Measurements from ENCODE around the gene C1orf87.
"Not testable (repeated sequence)": the region's sequence is repeated elsewhere in the genome, so short reads cannot be mapped to it uniquely, and the experiment has no call there.

Gene C1orf87

DNA sequence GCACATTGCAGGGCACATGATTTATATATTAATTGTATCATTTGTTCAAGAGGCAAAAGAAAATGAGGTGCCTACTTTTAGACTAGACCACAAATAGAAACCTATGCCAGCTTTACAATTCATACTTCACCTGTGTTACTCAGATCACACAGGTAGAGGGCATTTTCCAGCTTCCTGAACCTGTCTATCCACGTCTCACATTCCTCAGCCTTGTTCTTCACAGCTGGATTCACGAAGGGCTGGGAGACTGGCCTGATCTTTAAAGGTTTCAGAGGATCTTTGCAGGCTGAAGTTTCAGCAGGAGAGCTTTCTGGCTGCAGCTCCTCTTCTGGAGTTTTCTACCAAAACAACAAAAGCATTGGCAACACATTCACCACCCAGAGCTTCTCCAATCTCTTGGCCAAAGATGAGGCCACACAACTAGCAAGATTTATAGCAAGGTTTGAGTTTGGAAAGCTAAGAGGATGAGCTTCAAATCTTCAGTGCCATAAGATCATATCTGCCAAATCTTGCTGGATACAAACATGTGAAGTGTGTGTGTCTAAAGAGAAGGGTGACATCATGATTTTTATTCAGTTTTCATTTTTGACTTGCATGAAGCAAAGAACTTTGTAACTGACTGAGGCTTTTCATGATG is 76.0 kb downstream of the C1orf87 start:
- in situ Hi-C loops (cut with HindIII; ENCODE audit: low sequenced_read_pairs) = no loop called here

DNA sequence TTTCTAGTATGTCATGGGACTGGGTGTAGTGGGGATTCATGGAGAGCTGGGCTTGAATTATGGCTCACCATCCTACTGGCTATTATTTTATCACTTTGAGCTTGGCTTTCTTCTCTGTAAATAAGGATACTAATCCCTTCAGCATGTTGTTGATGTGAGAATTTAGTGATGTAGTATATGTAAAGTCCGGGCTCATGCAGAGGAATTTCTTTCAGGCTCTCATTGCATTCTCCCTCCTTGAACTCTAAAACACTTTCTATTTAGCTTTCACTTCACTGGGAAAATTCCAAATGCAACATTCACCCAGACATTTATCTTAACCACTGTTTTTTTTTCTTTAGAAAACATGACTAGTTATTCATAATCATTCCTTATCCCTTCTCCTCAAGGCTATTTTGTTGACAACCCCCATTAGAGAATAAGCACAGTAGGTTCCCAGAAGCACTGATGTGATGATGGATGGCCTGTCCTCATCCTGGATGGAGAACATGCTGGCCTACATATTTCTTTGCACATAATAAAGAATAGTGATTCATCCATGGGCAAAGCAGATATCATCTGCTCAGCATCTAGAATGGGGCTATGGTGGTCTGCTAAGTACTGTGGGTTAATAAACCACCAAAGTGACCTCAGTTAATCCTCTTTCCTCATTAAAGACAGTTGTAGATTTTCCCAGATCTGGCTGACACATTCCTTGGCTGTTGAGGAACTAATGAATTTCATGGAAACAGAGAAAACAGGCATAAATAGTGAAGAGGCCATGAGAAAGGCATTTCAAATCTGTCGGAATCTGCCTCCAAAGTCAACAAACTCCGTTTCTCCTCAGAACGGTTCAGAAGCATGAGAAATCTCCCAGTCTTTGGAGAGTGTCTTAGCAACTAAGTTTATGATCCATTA is 79.0 kb downstream of the C1orf87 start:
- in situ Hi-C loops (cut with HindIII; ENCODE audit: low sequenced_read_pairs) = no loop called here

DNA sequence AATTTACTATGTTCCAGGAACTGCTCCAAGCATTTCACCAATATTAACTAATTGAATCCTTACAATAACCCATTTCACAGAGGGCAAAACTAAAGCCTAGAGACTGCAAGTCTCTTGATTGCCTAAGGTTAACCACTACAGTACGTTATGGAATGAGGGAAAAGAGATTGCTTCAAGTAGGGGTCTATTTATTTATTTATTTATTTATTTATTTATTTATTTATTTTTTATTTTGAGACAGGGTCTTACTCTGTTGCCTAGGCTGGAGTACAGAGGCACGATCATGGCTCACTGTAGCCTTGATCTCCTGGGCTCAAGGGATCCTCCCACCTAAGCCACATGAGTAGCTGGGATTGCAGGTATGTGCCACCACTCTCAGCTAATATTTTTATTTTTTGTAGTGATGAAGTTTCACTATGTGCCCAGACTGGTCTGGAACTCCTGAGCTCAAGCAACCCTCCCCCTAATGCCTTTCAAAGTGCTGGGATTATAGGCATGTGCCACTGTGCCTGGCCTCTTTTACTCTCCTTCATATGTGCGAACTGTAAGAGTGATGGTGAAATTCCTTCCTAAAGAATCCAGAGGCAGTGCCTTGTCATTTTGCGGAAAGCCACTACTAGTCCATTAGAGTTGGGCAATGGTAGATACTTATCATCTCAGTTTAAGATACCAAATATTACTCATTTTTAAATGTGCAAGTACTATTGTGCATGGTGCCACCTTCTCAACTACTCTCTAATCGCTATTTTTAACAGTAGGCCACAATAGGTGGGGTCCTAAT is 81.3 kb downstream of the C1orf87 start:
- in situ Hi-C loops (cut with HindIII; ENCODE audit: low sequenced_read_pairs) = no loop called here

DNA sequence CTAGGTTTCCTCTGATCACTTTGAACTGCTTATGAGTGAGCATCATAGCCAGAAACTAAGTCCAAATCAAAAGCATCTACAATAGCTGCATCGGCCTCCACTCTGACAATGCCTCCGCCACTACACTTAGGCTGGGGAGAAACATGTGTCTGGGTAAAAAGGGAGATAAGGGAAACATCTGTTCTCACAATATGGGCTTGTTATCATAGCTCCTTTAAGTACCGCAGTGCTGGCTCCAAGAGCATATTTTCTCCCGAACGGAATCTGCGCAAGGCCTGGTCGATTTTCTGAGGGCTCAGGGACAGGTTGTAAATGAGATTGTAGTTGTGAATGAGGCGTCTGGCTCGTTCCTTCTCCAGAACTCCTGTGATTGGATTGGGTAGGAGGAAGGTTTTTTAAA is 83.1 kb downstream of the C1orf87 start:
- in situ Hi-C loops (cut with HindIII; ENCODE audit: low sequenced_read_pairs) = no loop called here

DNA sequence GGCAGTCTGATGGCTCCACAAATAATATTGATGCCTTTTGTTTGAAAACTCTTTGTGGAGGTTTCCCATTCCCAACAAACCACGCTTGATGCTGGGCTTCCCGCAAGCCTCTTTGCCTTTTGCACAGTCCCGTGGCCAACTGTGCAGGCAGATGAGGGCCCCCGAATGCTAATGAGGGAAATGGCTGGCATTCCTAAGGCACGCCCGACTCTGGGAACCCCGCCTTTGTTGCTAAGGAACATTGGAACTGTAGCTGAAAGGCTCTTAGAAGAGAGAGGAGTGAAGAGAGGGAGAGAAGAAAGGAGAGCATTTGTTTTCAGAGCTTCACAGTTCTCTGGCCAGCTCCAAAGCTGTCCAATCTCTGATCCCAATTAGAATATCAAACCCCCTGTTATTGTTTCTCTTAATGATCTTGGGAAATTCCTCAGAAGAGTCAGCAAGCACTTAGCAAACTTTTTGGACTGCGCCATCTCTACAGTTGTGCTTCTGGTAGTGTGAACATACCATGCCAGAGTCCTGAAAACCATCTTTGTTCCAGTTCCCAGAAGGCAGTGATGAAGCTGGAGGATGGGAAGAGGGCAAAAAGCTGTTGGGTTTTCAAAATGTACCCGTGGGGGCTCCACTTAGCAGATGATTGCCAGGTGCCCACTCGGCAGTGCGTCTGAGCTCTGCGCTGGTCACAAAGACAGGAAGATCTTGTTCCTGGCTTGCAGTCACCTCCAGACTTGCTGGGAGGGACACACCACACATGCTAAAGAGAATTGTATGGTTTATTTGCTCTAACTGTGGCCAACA is 86.9 kb downstream of the C1orf87 start:
- in situ Hi-C loops (cut with HindIII; ENCODE audit: low sequenced_read_pairs) = no loop called here

DNA sequence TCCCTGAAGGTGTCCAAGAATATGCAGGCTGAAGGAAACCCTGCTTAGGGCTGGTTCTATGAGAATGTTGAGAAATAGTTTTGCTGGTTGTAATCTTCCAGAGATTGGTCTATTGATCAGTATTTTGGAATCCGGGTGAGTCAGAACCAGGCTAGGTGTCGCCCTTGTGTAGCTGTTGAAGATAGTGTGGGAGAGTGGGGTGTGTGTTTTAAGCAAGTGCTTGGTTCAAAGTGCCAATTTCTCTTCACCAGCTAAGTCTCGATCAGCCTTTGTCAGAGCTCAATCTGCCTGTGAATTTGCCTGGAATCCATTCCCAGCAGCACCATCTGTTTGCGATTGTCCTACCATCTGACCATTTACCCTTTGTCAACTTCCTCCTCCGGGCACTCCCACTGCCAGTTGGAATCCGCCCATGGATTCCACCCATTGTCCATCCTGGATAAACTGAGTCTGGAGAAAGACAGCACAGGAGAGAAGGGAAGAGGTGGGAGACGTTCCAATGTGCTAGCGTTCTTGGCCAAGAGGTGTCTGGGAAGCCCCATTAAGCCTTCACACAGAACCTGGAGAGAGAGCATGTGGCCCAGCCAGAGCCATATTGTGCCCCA is 87.6 kb downstream of the C1orf87 start:
- in situ Hi-C loops (cut with HindIII; ENCODE audit: low sequenced_read_pairs) = no loop called here

DNA sequence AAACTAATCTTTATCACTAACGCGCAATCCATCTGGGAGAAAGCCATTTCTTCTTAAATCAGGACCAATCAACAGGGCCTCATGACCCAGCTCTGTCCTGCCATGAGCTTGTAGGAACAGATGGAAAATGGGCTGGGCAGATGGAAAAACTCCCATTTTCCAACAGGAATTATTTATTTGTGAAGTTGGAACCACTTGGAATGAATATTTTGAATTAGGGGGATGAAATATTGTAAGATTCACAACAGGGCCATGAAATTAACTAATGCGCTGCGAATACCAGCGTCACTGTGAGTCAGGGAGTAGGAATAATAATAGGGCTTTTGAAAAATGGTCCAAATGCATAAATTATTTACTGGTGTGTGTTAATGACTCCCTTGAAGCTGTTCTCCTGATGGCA is 93.9 kb downstream of the C1orf87 start:
- in situ Hi-C loops (cut with HindIII; ENCODE audit: low sequenced_read_pairs) = no loop called here

DNA sequence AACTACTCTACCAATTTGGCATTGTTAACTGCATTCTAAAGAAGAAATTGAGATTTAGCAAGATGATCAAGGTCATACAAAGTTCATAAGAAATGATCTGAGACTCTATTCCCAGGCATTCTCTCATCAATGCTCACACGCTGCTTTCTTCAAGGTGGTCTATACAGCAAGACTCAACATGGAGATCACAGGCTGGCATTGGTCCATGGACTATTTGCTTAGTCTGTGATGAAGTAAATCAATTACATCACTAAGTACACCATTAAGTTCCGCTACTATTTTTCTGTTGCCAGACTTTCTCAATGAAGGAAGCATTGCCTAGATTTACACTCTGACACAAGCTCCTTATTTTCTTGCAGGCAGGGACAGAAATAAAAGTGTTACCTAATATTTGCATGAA is 95.1 kb downstream of the C1orf87 start:
- in situ Hi-C loops (cut with HindIII; ENCODE audit: low sequenced_read_pairs) = no loop called here

DNA sequence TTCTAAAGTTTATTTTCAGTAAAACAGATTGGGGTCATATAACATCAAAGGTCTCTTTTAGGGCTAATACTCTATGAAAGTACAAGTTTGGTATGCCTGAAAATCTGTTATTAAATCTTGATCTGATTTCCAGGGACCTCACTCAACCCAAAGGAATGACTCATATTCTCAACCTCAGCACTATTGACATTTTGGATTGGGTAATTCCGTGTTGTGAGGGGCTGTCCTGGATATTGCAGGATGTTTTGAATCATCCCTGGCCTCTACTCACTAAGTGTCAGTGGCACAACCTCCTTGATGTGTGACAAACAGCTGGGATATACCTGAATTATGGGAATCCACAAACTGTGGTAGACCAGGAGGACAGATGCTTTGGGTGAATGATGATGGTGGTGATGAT is 95.5 kb downstream of the C1orf87 start:
- in situ Hi-C loops (cut with HindIII; ENCODE audit: low sequenced_read_pairs) = no loop called here

DNA sequence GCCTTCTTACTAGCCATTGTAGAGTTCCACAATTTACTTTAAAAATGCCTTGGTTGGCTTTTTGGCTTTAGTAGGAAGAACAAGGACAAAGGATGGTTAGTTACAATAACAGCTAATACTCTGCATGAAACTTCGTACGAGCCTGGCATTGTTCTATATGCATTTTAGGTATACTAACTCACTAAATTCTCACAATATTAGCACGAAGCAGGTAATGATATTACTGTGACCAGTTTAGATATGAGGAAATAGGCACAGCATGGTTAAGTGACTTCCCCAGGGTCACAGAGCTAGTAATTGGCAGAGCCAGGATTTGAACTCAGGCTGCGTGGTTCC is 96.5 kb downstream of the C1orf87 start:
- in situ Hi-C loops (cut with HindIII; ENCODE audit: low sequenced_read_pairs) = no loop called here

DNA sequence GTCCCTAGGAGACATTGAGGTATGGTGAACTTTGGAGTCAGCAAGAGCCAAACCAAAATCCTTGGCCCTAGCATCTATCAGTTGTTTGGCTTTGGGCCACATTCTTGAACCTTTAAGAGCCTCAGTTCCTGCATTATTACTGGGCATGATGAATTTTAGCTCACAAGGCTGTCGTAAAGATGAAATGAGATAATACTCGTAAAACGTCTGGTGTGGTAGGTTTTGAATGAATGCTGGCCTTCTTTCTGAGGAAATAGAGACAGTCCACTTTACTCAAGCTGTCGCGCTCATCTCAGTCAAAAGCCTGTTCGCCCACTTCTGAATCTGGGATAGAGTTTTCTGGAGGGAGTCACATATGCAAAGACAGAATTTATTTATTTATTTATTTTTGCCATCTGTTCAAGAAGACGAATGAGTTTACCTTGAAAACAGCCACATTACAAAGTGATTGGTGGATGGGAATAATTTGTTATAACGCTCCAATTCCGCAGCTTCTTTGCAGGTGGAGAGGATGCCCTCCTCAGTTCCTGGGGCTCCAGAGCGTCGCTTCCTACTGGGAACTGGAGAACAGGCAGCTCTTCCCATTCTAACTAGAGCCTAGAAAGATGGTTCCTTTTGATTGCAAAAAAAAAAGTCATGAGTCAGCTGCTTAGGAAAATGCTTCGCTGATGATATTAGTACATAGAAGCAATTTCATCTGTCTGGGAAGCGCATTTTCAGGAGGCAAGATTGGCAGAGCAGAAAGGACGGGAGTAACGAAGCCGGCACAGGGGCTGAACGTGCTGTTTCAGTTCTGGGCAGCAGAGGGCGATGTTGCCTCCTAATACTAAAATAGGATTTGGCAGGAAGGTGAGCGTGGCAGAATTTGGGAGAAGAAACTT is 97.1 kb downstream of the C1orf87 start:
- in situ Hi-C loops (cut with HindIII; ENCODE audit: low sequenced_read_pairs) = no loop called here

DNA sequence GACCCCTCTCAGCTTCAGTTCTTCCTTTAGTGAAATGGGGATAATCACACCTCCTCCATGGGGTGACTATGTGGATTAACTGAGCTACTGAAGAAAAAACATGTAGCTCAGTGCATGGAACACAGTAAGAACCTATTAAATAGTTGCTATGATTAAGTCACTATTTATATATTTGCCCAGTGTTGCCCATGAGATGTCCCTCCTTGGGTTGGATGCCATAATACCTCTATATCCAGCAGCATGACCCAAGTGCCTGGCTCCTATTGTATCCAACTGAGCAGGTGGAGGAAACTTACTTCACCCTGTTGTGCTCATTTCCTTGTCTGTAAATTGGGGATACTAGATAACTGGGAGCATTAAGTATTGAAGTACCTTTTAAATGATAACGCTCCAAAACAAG is 99.9 kb downstream of the C1orf87 start:
- in situ Hi-C loops (cut with HindIII; ENCODE audit: low sequenced_read_pairs) = no loop called here

DNA sequence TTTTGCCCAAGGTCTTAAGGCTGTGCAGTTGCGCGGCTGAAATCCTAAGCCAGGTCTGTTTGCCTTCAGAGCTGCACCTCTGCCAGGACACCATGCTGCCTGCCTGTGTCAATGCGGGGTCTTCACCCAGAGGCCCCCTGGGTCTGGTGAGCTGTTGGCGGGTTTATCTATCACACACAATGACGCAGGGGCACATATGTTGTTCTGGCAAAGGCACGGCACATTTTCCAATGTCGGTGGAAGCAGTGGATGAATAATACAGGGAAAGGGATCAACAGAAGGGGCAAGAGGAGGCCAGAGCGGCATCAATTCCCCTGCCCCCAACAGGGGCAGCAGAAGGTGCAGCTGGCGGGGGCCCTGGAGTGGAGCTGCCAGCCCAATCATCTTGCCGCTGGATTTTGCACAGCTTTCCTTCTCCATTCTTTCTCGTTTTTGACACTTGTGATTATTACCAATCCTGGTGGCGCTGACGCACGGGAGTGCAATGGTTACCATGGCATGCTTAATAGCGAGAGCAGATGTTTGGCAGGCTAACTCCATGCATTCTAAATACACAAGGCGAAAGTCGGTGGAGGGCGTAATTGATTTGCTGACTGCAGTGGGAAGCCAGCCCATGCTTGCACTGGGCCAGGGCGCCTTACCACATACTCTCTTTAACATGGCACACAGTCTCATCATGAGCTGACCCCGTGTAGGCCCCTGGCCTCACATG is 101.2 kb downstream of the C1orf87 start:
- in situ Hi-C loops (cut with HindIII; ENCODE audit: low sequenced_read_pairs) = no loop called here

DNA sequence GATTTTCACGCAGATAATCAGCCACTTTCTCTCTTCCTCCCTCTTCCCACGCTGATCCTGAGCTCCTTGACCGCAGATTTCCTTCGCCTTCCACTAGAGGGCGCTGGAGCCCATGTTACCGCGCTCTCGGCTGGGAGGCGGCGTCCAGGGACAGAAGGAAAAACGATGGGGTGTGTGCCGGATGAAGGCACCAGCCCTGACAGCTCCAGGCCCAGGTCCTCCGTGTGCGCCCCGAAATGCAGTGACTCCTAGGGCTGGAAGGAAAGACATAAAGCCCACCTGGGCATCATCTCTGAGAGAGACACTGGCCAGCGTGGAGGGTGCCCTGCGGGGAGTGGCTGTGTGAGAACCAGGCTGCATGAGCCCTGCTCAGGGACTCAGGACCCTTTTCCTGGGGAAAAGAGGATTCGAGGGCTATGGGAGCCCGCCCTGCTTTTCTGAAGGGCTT is 102.1 kb downstream of the C1orf87 start:
- in situ Hi-C loops (cut with HindIII; ENCODE audit: low sequenced_read_pairs) = no loop called here

DNA sequence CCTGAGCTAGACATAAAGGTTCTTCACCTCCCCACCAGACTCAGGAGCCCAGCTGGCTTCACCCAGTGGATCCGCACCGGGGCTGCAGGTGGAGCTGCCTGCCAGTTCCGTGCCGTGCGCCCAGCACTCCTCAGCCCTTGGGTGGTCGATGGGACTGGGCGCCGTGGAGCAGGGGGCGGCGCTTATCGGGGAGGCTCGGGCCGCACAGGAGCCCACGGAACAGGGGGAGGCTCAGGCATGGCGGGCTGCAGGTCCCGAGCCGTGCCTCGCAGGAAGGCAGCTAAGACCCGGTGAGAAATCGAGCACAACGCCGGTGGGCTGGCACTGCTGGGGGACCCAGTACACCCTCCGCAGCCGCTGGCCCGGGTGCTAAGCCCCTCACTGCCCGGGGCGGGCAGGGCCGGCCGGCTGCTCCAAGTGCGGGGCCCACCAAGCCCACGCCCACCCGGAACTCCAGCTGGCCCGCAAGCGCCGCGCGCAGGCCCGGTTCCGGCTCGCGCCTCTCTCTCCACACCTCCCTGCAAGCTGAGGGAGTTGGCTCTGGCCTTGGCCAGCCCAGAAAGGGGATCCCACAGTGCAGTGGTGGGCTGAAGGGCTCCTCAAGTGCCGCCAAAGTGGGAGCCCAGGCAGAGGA is 103.9 kb downstream of the C1orf87 start:
- in situ Hi-C loops (cut with HindIII; ENCODE audit: low sequenced_read_pairs) = not testable (repeated sequence)

DNA sequence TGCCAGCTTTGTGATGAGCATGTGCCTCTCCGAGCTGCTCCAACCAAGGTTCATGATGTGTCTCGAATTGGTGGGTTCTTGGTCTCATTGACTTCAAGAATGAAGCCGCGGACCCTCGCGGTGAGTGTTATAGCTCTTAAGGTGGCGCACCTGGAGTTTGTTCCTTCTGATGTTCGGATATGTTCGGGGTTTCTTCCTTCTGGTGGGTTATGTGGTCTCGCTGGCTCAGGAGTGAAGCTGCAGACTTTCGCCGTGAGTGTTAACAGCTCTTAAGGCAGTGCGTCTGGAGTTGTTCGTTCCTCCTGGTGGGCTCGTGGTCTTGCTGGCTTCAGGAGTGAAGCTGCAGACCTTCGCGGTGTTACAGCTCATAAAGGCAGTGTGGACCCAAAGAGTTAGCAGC is 104.8 kb downstream of the C1orf87 start:
- in situ Hi-C loops (cut with HindIII; ENCODE audit: low sequenced_read_pairs) = not testable (repeated sequence)

DNA sequence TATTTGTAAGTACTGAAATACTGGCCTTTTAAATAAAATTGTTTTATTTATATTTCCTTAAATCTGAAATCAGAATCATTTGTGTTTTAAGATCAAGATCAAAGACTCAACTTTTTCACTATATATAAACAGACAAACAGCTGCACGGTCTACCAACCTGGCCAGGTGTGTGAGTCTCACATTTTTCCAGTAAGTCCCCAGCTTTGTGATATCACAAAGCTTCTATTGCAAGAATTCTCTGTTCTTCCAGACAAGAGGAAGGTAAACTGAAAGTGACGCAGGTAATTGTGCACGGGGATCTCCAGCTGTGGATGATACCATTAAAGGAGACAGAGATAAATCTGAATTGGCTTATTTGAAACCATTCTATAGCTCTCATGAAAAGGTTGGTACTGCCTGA is 105.8 kb downstream of the C1orf87 start:
- in situ Hi-C loops (cut with HindIII; ENCODE audit: low sequenced_read_pairs) = no loop called here

DNA sequence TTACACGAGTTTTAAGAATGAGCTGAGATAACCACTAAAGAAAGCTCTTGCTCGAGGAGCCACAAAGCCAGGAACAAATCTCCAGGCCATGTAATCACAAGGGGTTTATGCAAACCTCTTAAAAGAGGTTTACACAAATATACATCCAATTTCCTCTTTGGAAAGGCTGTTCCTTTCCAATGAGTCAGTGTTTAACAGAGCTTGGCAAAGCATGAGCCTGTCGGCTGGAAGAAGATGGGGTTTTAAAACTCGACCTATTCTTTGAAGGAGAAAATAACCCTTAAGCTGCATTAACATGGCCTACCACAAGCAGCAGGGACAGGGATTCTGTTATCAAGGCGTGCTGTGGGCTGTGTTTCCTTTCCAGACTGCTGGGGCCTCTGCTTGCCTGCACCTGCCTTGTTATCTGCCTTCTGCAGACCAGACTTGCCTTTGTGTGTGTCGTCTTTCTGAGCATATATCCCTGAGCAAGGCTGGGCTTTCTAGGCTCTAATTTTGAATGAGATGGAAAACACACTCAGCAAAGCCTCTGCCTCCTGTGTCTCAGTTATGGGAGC is 106.4 kb downstream of the C1orf87 start:
- in situ Hi-C loops (cut with HindIII; ENCODE audit: low sequenced_read_pairs) = no loop called here
